ENCODE data around the gene FAM83F.

GRCh38 chr22:39979048-39979447, 15.7 kb upstream of the FAM83F start:
- TF ChIP-seq CTCF (conservative IDR thresholded peaks at IDR 0.05; ENCODE audit: low read length) (no peak), EZH2phosphoT487 (IDR thresholded peaks at IDR 0.05; ENCODE audit: borderline replicate concordance, low read depth, low read length) (no peak)

Data from OCI-LY7 (cell line).